HepG2 (cell line): Measurements from ENCODE around the gene ANO4. TPM values are rescaled to one million over a fixed set of nuclear protein-coding genes. Genes with fewer than 3 reads are reported as not detected.

Experiments
- ATAC-seq: fragments of 200-7000 bp; cut with Tn5 transposase; 3 replicates; pipeline ENCODE4 v1.9.1; 2020; ENCODE audit warnings: mild to moderate bottlenecking, moderate library complexity
- BruUV-seq: library from RNA; stranded (reverse); fragments of 400-500 nt; replicated peaks from 2 replicates; lab custom pipeline; 2021; lab: Mats Ljungman, UMichigan
- CTCF ChIA-PET: fragments of 300-600 bp; formaldehyde crosslinking; extraction: SDS; loops from one replicate; lab custom pipeline; 2021; ENCODE audit warnings: low total read pairs, inconsistent platforms, low intra/inter-chr PET ratio; lab: Yijun Ruan, JAX
- POLR2A ChIA-PET: fragments of 350-600 bp; sonication (Branson Sonifier 250); formaldehyde crosslinking; loops from one replicate; lab custom pipeline; 2020; ENCODE audit warnings: antibody characterized with exemption, inconsistent platforms; lab: Yijun Ruan, JAX
- DNase-seq: peaks from one replicate; pipeline ENCODE4 v3.0.0-alpha.2; 2015; ENCODE audit warnings: low spot score
- FAIRE-seq: peaks from 3 replicates; lab custom pipeline; 2011; peaks lifted over from hg19 to GRCh38; lab: Jason Lieb, UNC
- H2AFZ ChIP-seq: one replicate; pipeline ENCODE4 v1.6.1; 2011; ENCODE audit warnings: low read length, inconsistent platforms
- H3K27ac ChIP-seq: fragments of 300-600 bp; 3 replicates; pipeline ENCODE4 v1.8.0; 2011; ENCODE audit warnings: mixed run types, mild to moderate bottlenecking, mixed read lengths, low read length, inconsistent platforms; ENCODE audit not compliant: insufficient read depth; ENCODE audit errors: extremely low read length
- H3K27me3 ChIP-seq, 2 experiments: fragments of 200-600 bp in 1 of 2; 2 replicates in 1 of 2; 3 replicates in 1 of 2; pipeline versions ENCODE4 v1.6.0 to v1.8.0; 2011; ENCODE audit warnings: low read length in 2 of 2, mild to moderate bottlenecking in 2 of 2, moderate library complexity in 2 of 2, inconsistent platforms in 1 of 2; ENCODE audit not compliant: insufficient read depth in 2 of 2, control insufficient read depth in 1 of 2
- H3K36me3 ChIP-seq, 2 experiments: fragments of 200-600 bp in 1 of 2; replicated peaks in 1 of 2; 2 replicates in 1 of 2; 3 replicates in 1 of 2; pipeline versions ENCODE4 v1.5.1 to v1.8.0; 2011; ENCODE audit warnings: low read length in 2 of 2, inconsistent platforms in 1 of 2; ENCODE audit not compliant: insufficient read depth in 2 of 2, control insufficient read depth in 1 of 2
- H3K4me1 ChIP-seq: 2 replicates; pipeline ENCODE4 v1.5.1; 2012; ENCODE audit warnings: low read length, inconsistent platforms; ENCODE audit not compliant: insufficient read depth
- H3K4me2 ChIP-seq: 2 replicates; pipeline ENCODE4 v1.6.0; 2011; ENCODE audit warnings: low read depth, low read length, inconsistent platforms
- H3K4me3 ChIP-seq, 3 experiments: fragments of 200-600 bp in 1 of 3; sonication (generic), shearing (Covaris generic) in 1 of 3; replicated peaks in 1 of 3; 2 replicates each; pipeline ENCODE4 v1.5.1; 2011 to 2016; ENCODE audit warnings: low read length in 3 of 3, inconsistent platforms in 2 of 3, low read depth in 2 of 3, mild to moderate bottlenecking in 2 of 3, control low read depth in 1 of 3, mixed read lengths in 1 of 3; ENCODE audit not compliant: insufficient read depth in 1 of 3
- H3K79me2 ChIP-seq: one replicate; pipeline ENCODE4 v1.6.1; 2011; ENCODE audit warnings: low read length, inconsistent platforms; ENCODE audit not compliant: insufficient read depth
- H3K9ac ChIP-seq: 2 replicates; pipeline ENCODE4 v1.6.0; 2011; ENCODE audit warnings: mild to moderate bottlenecking, low read depth, low read length, inconsistent platforms; ENCODE audit not compliant: insufficient read depth
- H3K9me3 ChIP-seq: 2 replicates; pipeline ENCODE4 v1.5.1; 2012; ENCODE audit warnings: mild to moderate bottlenecking, low read length
- H4K20me1 ChIP-seq: 2 replicates; pipeline ENCODE4 v1.6.0; 2011; ENCODE audit warnings: inconsistent platforms, mild to moderate bottlenecking, low read length, moderate library complexity; ENCODE audit not compliant: insufficient read depth
- CHD4 ChIP-seq: fragments of 200-600 bp; sonication (generic); IDR thresholded peaks from 2 replicates; pipeline ENCODE4 v1.7.0; 2017; ENCODE audit warnings: mild to moderate bottlenecking, low read length, borderline replicate concordance
- ISL2 ChIP-seq: sonication (generic); formaldehyde crosslinking; IDR thresholded peaks from 2 replicates; pipeline ENCODE4 v1.5.0; 2020; ENCODE audit warnings: missing genetic modification reagents
- NFIB ChIP-seq: sonication (generic); formaldehyde crosslinking; IDR thresholded peaks from 2 replicates; pipeline ENCODE4 v1.9.0; 2021; ENCODE audit warnings: missing genetic modification reagents, mild to moderate bottlenecking, borderline replicate concordance
- NR3C1 ChIP-seq: sonication (generic); formaldehyde crosslinking; IDR thresholded peaks from 2 replicates; pipeline ENCODE4 v1.4.0; 2020; ENCODE audit warnings: missing genetic modification reagents
- SMAD1 ChIP-seq: sonication (generic); formaldehyde crosslinking; IDR thresholded peaks from 2 replicates; pipeline ENCODE4 v1.4.0; 2020; ENCODE audit warnings: missing genetic modification reagents, low read depth, mild to moderate bottlenecking, borderline replicate concordance
- TAF15 ChIP-seq: fragments of 200-400 bp; formaldehyde crosslinking; IDR thresholded peaks from one replicate; pipeline ENCODE4 v1.6.1; 2018; ENCODE audit warnings: mild to moderate bottlenecking, low read depth, low read length; ENCODE audit not compliant: poor library complexity, severe bottlenecking
- TCF12 ChIP-seq, 2 experiments: fragments of 450-650 bp in 1 of 2; sonication (generic) in 1 of 2; formaldehyde crosslinking in 1 of 2; IDR thresholded peaks; 2 replicates each; pipeline versions ENCODE4 v1.6.1 to v1.8.0; 2017 to 2022; ENCODE audit warnings: antibody characterized with exemption in 1 of 2, mild to moderate bottlenecking in 1 of 2, missing genetic modification reagents in 1 of 2, moderate library complexity in 1 of 2
- ZKSCAN5 ChIP-seq: sonication (generic); formaldehyde crosslinking; IDR thresholded peaks from 2 replicates; pipeline ENCODE4 v1.5.1; 2020; ENCODE audit warnings: mild to moderate bottlenecking, missing genetic modification reagents
- ZNF34 ChIP-seq: sonication (generic); formaldehyde crosslinking; IDR thresholded peaks from 2 replicates; pipeline ENCODE4 v1.4.0; 2020; ENCODE audit warnings: mild to moderate bottlenecking, missing genetic modification reagents, borderline replicate concordance
- ZNF446 ChIP-seq: sonication (generic); formaldehyde crosslinking; IDR thresholded peaks from 2 replicates; pipeline ENCODE4 v1.5.0; 2020; ENCODE audit warnings: mild to moderate bottlenecking, missing genetic modification reagents
- ZNF549 ChIP-seq: sonication (generic); formaldehyde crosslinking; IDR thresholded peaks from 2 replicates; pipeline ENCODE4 v1.5.0; 2020; ENCODE audit warnings: missing genetic modification reagents
- ZNF883 ChIP-seq: sonication (generic); formaldehyde crosslinking; IDR thresholded peaks from 2 replicates; pipeline ENCODE4 v1.5.1; 2020; ENCODE audit warnings: mild to moderate bottlenecking, missing genetic modification reagents; ENCODE audit errors: not compliant biosample characterization
- WGBS: methylation state at CpG from one replicate; pipeline ENCODE4 v1.1.6; 2017; ENCODE audit warnings: low lambda C conversion rate; 5-methylcytosine and 5-hydroxymethylcytosine counted together
- in situ Hi-C: cut with HindIII; loops from 2 replicates; pipeline ENCODE4 v1.10.0; 2017; ENCODE audit warnings: low pct_unique_long_range_greater_than_20kb; ENCODE audit not compliant: extremely low pct_ligation_motif_present
- intact Hi-C: fragments of 100-400 bp; cut with micrococcal nuclease; formaldehyde crosslinking; loops from one replicate; pipeline ENCODE4 v1.10.0; 2022; ENCODE audit not compliant: unreplicated experiment
- polyA plus RNA-seq, 8 experiments: library from polyadenylated mRNA; depleted of rRNA in 3 of 8; stranded (reverse) in 7 of 8; unstranded in 1 of 8; fragments of >200 nt; fragmentation: Illumina TruSeq in 4 of 8; extraction: Trizol in 4 of 8; gene quantifications; 2 replicates each; pipeline versions ENCODE4 v1.2.1 to v1.2.3, GENCODE V29; 2011 to 2016; ENCODE audit warnings: low read depth in 4 of 8, missing spikeins in 1 of 8, mixed read lengths in 1 of 8; ENCODE audit not compliant: insufficient read depth in 1 of 8
- total RNA-seq, 5 experiments: library from RNA; depleted of rRNA; stranded (reverse); fragments of >200 nt; fragmentation: Illumina TruSeq; extraction: Trizol; gene quantifications; 2 replicates each; pipeline ENCODE4 v1.2.3, GENCODE V29; 2016; ENCODE audit warnings: low read depth in 1 of 5
- TF ChIP-seq, protein P1 (sequence below): sonication (generic); formaldehyde crosslinking; IDR thresholded peaks from 2 replicates; pipeline ENCODE4 v1.4.0; 2020; ENCODE audit warnings: low read depth, mild to moderate bottlenecking, missing genetic modification reagents
- TF ChIP-seq, protein P2 (sequence below), 2 experiments: sonication (generic) in 1 of 2; formaldehyde crosslinking in 1 of 2; IDR thresholded peaks; 2 replicates each; pipeline versions ENCODE4 v1.5.1 to v1.6.1; 2011 to 2020; ENCODE audit warnings: borderline replicate concordance in 1 of 2, low read depth in 1 of 2, low read length in 1 of 2, mild to moderate bottlenecking in 1 of 2, missing genetic modification reagents in 1 of 2, moderate library complexity in 1 of 2

The ANO4 gene
- total and polyA plus RNA-seq, 2 of the 13 experiments (the other 11 are each of a cell fraction or from before 2014, with no cell fraction given): not detected

DNA sequence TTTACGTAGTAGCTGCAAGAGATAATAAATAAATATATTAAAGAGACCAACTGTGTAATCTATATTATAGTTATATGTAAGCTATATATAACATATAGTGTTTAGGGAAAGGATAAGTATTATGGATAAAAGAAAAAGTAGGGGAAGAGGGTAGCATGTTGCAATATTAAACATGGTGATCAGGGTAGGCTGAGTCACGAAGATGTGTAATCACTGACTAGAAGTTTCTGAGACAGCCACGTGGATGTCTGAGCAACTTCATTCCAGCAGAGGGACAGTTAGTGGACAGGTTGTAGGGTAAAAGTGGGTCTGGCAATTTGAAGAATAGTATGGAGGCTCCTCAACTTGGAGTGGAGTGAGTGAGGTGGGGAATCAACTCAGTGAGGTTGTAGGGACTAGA, 109.7 kb downstream of the ANO4 start:
- Histone ChIP-seq H3K27ac (no peak overlapping the region), H3K79me2 (no peaks in the 10 kb centered on the region), H3K9me3 (no peaks in the 10 kb centered on the region), H3K27me3 (no peaks in the 10 kb centered on the region), H3K4me2 (no peak overlapping the region), H3K36me3 (no peaks in the 10 kb centered on the region), H4K20me1 (no peaks in the 10 kb centered on the region), H3K4me3 (no peak overlapping the region), H3K4me1 (no peaks in the 10 kb centered on the region), H2AFZ (no peak overlapping the region), H3K9ac (no peak overlapping the region)
- ATAC-seq (no peak), DNase-seq (no peak), FAIRE-seq (no peak)
- intact Hi-C loops: no loop called here
- 31% methylated on average over 3 of the region's 3 CpGs for WGBS
- no TSS peak for BruUV-seq
- TF ChIP-seq ISL2 (no peak), TCF12 (IDR thresholded peaks at IDR 0.05) (no peak), TCF12 (CRISPR knock-in tag; IDR thresholded peaks at IDR 0.05) (no peak)
- ChIA-PET POLR2A (no interaction called here), CTCF (no interaction called here)
- in situ Hi-C loops: no loop called here

DNA sequence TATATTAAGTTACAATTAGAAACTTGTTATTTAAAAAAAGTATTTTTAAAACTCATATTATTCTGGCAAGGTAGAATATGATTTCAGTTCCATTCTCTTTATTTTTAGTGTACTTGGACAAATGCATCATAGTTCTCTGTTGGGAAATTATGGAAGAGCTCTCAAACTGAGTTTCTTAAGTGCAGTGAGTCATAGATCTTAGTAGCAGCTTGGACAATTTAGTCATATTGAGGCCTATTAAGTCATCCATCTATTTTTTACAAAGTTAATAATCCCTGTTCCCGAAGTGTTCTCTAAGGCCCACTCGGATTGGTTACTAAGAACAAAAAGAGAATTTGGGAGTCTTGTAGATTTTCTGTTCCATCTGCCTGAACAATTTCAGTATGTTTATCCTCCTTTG, 113.9 kb downstream of the ANO4 start:
- TF ChIP-seq CHD4 (no peak), SMAD1 (CRISPR knock-in tag) (no peak), ZNF34 (CRISPR knock-in tag) (no peak), TAF15 (no peak), NR3C1 (CRISPR knock-in tag) (no peak), ZKSCAN5 (CRISPR knock-in tag) (no peak), ZNF883 (CRISPR knock-in tag) (no peak), ZNF446 (CRISPR knock-in tag) (no peak), NFIB (CRISPR knock-in tag) (no peak), ZNF549 (CRISPR knock-in tag) (no peak)
- TF ChIP-seq, protein P1, sequence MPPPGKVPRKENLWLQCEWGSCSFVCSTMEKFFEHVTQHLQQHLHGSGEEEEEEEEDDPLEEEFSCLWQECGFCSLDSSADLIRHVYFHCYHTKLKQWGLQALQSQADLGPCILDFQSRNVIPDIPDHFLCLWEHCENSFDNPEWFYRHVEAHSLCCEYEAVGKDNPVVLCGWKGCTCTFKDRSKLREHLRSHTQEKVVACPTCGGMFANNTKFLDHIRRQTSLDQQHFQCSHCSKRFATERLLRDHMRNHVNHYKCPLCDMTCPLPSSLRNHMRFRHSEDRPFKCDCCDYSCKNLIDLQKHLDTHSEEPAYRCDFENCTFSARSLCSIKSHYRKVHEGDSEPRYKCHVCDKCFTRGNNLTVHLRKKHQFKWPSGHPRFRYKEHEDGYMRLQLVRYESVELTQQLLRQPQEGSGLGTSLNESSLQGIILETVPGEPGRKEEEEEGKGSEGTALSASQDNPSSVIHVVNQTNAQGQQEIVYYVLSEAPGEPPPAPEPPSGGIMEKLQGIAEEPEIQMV: no peak
- TF ChIP-seq, protein P2, sequence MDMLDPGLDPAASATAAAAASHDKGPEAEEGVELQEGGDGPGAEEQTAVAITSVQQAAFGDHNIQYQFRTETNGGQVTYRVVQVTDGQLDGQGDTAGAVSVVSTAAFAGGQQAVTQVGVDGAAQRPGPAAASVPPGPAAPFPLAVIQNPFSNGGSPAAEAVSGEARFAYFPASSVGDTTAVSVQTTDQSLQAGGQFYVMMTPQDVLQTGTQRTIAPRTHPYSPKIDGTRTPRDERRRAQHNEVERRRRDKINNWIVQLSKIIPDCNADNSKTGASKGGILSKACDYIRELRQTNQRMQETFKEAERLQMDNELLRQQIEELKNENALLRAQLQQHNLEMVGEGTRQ (IDR thresholded peaks at IDR 0.05; ENCODE audit: low read depth, low read length): no peak
- TF ChIP-seq, protein P2 (CRISPR knock-in tag; IDR thresholded peaks at IDR 0.05; ENCODE audit: borderline replicate concordance): no peak
- H3K9ac ChIP-seq: no peak overlapping the region
- H3K4me1 ChIP-seq: no peaks in the 10 kb centered on the region
- in situ Hi-C loops (no loop called here), intact Hi-C loops (no loop called here)
- CTCF ChIA-PET: no interaction called here
- H3K27ac ChIP-seq: no peak overlapping the region
- POLR2A ChIA-PET: no interaction called here
- no peak overlapping the region for H3K4me3 ChIP-seq
- no peak for FAIRE-seq
- H3K4me2 ChIP-seq: no peak overlapping the region
- no peak overlapping the region for H2AFZ ChIP-seq
- no peaks in the 10 kb centered on the region for H3K36me3 ChIP-seq
- H4K20me1 ChIP-seq: no peaks in the 10 kb centered on the region
- 3% methylated on average over 2 of the region's 2 CpGs for WGBS
- ATAC-seq: no peak
- no peaks in the 10 kb centered on the region for H3K9me3 ChIP-seq
- BruUV-seq: no TSS peak
- DNase-seq: no peak
- no peaks in the 10 kb centered on the region for H3K27me3 ChIP-seq
- H3K79me2 ChIP-seq: no peaks in the 10 kb centered on the region
